Immature natural killer cell (primary cell): ENCODE results near the gene VILL. TPM values are rescaled to one million over a fixed set of nuclear protein-coding genes. Genes with fewer than 3 reads are reported as not detected.
"Not testable (repeated sequence)": the region's sequence is repeated elsewhere in the genome, so short reads cannot be mapped to it uniquely, and the experiment has no call there.

Experiments
- DNase-seq, 3 donors: peaks; one replicate each; pipeline ENCODE4 v3.0.0; 2022; ENCODE audit warnings: mixed read lengths in 1 of 3
- H3K27ac Mint-ChIP-seq, 6 donors: one replicate each; pipeline ENCODE4 v1.8.0; 2020; ENCODE audit warnings: mixed read lengths in 6 of 6, mild to moderate bottlenecking in 5 of 6, inconsistent platforms in 4 of 6, moderate library complexity in 3 of 6
- H3K27me3 Mint-ChIP-seq, 3 donors: one replicate each; pipeline ENCODE4 v1.8.0; 2020 to 2021; ENCODE audit warnings: low read depth in 3 of 3, mild to moderate bottlenecking in 3 of 3, mixed read lengths in 3 of 3, moderate library complexity in 3 of 3, inconsistent platforms in 1 of 3
- H3K36me3 Mint-ChIP-seq, 3 donors: one replicate each; pipeline ENCODE4 v1.8.0; 2020; ENCODE audit warnings: mixed read lengths in 3 of 3, inconsistent platforms in 2 of 3, mild to moderate bottlenecking in 2 of 3
- H3K4me1 Mint-ChIP-seq, 2 donors: one replicate each; pipeline ENCODE4 v1.8.0; 2020; ENCODE audit warnings: inconsistent platforms in 2 of 2, mild to moderate bottlenecking in 2 of 2, mixed read lengths in 2 of 2, moderate library complexity in 1 of 2
- H3K4me3 Mint-ChIP-seq, 5 donors: one replicate each; pipeline ENCODE4 v1.8.0; 2020; ENCODE audit warnings: mild to moderate bottlenecking in 5 of 5, mixed read lengths in 5 of 5, inconsistent platforms in 3 of 5, moderate library complexity in 3 of 5
- H3K9me3 Mint-ChIP-seq, 6 donors: one replicate each; pipeline ENCODE4 v1.8.0; 2020; ENCODE audit warnings: mild to moderate bottlenecking in 6 of 6, mixed read lengths in 6 of 6, inconsistent platforms in 4 of 6, moderate library complexity in 3 of 6
- polyA plus RNA-seq, 3 donors: library from polyadenylated mRNA; unstranded; fragments of 300-500 nt; fragmentation: Illumina TruSeq; gene quantifications; one replicate each; pipeline ENCODE4 v1.2.3, GENCODE V29; 2021

The VILL gene
- polyA plus RNA-seq, 3 donors from 2014 or later = 12.9 to 15.7 (median 14.6) TPM

DNA sequence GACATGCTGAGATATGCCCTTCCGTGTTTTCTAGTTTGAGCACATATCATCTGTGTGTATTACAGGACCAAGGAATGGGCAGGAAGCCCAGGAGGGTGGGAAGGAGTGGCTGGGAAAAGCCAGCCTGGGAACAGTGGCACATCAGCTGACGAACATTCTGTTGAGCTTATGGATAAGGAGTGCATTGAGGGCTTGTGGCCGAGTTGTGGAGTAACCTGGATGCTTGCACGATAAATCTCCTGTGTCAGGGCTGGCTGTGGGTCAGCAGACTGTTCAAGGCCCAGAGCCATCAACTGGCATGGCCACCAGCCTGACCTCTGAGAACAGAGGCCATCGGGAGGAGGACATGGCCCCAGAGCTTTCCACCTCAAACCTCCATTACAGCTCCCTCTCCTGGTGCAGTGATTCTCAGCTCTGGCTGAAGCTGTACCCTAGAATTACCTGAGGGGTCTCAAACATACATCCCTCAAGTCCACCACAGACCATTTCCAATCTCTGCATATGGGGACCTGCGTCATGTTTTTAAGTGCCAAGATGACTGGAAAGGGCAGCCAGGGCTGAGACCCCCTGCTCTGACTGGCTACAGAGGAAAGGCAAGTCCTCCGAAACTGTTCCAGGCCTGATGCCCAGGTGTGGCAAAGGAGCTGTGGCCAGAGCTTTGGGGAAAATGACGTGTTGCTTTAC lies 4.8 kb upstream of the VILL start:
- Mint-ChIP-seq H3K9me3 (no peaks in the 10 kb centered on the region), H3K27ac (no peak overlapping the region), H3K4me3 (no peak overlapping the region), H3K4me1 (no peaks in the 10 kb centered on the region), H3K27me3 (peaks cover 0 to 4% (median 2%) of the 10 kb centered on the region in 3 donors), H3K36me3 (no peaks in the 10 kb centered on the region)
- DNase-seq = no peak

DNA sequence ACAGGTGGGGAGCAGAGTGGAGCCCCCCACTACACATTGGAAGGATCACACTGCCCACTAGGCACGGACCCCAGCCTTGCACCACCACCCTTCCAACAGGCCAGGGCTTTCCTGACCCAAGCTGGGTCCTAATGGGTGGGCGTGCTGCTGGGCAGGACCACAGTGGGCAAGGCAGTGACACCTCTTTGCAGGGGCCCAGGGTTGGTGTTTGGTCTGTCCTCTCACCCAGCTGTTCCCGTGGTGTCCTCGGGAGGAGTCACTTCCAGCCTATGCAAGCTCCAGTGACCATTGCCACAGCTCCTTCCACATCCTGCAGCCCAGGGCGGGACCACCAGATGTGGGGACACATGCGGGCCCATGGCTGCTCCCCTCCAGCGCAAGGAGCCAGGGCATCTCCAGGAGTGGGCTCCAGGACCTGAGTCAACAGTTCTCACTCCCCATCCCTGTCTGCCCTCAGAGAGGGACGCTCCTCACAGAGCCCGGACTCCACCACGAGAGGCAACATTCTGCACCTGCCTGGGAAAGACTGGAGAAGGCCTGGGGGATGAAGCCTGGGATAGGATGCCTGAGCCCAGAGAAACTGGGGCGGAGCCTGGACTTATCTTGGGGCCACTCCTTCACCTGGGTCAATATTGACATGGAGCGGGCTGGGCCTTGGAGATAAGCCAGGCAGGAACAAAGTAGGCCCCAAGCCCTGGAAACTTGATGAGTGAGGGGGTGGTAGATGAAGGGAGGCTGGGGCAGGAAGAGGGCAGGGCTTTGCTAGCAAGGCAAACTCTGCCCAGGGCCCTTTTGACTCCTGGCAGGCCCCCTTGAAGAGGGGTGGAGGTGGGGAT lies 3.9 kb upstream of the VILL start:
- Mint-ChIP-seq H3K9me3 (no peaks in the 10 kb centered on the region), H3K36me3 (no peaks in the 10 kb centered on the region), H3K27ac (no peak overlapping the region), H3K27me3 (peaks cover 0 to 4% (median 2%) of the 10 kb centered on the region in 3 donors), H3K4me1 (no peaks in the 10 kb centered on the region), H3K4me3 (no peak overlapping the region)
- DNase-seq = no peak

DNA sequence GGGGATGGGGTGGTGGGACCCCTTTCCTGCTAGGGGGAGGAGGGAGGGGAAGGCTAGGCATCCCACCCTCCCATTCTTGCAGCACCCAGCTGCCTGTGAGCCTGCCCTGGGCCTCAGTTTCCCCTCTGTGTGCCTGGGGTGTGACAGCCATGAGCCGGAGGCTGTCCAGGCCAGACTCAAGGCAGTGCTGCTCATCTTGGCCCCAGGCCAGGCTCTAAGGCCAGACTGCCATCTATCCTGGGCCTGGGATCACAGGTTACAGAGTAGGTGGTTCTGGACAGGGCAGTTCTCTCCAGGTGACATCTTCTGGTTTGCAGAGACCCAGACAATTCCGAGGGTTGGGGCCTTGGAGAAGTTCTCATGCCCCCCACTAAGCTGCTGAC lies 3.3 kb upstream of the VILL start:
- no peaks in the 10 kb centered on the region for H3K9me3 Mint-ChIP-seq
- no peak overlapping the region for H3K27ac Mint-ChIP-seq
- H3K36me3 Mint-ChIP-seq = no peaks in the 10 kb centered on the region
- H3K27me3 Mint-ChIP-seq = peaks cover 0 to 4% (median 2%) of the 10 kb centered on the region in 3 donors
- no peak overlapping the region for H3K4me3 Mint-ChIP-seq
- no peaks in the 10 kb centered on the region for H3K4me1 Mint-ChIP-seq
- no peak for DNase-seq

DNA sequence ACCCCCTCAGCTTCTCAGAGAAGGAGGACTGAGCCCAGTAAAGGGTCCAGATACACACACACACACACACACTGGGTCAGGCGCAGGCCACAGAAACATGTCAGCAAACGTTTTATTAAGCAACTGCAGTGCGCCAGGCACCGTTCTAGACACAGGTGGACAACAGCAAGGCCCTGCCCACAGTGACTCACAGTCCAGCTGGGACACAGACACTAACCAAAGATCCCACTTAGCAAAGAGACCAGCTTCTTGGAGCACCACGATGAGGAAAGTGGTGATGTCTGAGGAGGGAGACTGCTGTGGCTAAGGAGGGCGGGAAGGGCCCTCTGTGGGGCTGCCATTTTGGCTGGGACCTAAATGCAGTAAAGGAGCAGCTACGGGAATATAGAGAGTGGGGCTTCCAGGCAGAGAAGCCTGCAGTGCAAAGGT lies 2.8 kb upstream of the VILL start:
- H3K4me3 Mint-ChIP-seq = no peak overlapping the region
- no peaks in the 10 kb centered on the region for H3K36me3 Mint-ChIP-seq
- no peaks in the 10 kb centered on the region for H3K9me3 Mint-ChIP-seq
- no peaks in the 10 kb centered on the region for H3K4me1 Mint-ChIP-seq
- H3K27me3 Mint-ChIP-seq = peaks cover 0 to 4% (median 2%) of the 10 kb centered on the region in 3 donors
- H3K27ac Mint-ChIP-seq = no peak overlapping the region
- DNase-seq = no peak

DNA sequence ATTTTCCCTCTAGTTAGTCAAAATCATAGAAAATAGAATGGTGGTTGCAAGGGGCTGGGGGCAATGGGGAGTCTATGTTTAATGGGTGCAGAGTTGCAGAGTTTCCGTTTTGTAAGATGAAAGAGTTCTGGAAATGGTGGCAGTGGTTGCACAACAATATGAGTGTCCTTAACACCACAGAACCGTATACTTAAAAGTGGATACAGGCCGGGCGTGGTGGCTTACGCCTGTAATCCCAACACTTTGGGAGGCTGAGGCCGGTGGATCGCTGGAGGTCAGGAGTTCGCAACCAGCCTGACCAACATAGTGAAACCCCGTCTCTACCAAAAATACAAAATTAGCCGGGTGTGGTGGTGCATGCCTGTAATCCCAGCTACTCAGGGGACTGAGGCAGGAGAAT lies 2.2 kb upstream of the VILL start:
- not testable (repeated sequence) for DNase-seq, H3K27me3 Mint-ChIP-seq, H3K27ac Mint-ChIP-seq, H3K9me3 Mint-ChIP-seq, H3K4me3 Mint-ChIP-seq, H3K4me1 Mint-ChIP-seq, H3K36me3 Mint-ChIP-seq

DNA sequence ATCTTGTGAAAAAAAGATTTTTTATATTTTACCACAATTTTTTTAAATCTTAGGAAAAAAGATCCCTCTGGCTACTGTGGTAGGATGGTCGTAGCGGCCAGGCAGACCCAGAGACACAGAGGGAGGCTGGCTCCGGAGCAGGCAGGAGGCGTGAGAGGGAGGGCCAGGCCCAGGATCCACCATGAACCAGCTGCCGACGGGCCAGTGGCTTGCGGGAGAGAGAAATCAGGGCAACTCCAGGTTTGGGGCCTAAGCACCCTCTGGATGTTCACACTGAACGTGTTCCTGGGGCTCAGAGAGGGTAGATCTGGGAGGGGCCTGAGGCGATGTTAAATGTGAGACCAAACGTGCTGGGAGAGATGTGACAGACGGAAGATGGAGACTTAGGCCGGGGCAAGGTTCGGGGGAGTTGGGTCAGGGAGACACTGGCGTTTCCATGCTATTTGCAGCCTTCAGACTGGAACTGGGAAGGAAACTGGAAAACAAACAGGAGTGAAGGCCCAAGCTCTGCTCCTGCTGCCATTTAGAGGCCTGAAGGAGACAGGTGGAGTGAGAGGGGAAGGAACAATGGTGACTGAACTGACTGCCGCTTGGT lies 1.6 kb upstream of the VILL start:
- Mint-ChIP-seq H3K36me3 (no peaks in the 10 kb centered on the region), H3K4me1 (peaks cover 9 to 12% of the 10 kb centered on the region in 2 donors), H3K27ac (peak overlapping the region in 1 of 6 donors; percentile 34), H3K4me3 (no peak overlapping the region), H3K9me3 (no peaks in the 10 kb centered on the region), H3K27me3 (peaks cover 0 to 5% (median 2%) of the 10 kb centered on the region in 3 donors)
- DNase-seq = no peak

DNA sequence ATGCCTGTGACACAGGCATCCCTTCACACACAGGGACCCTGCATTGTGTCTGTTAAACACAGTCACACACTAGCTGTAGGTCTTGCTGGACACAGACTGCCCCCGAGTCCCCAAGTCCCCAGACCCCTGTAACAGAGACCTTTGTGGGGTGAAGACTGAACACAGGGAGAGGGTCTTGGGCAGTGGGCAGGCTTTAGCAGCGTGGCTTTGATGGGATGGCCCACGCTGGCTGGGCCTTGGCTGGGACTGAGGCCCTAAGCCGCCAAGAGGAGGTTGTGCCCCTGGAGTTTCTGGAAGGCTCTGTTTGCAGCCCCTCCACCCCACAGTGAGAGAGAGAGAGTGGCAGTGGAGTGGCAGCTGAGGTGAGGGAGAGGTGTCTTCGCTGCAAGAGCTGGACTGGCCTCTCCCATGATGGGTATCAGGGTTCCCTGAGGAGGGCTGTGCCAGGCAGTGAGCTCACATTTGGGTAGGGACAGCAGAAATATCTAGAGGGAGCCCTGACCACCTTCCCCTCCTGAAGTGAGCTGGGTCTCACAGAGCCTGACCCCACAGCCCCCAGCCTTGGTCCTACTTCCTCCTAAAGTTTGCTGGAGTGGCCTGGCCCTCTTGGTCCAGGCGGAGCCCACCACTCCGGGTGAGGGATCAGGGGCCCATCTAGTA lies 635 bp upstream of the VILL start:
- peaks cover 0 to 6% (median 2%) of the 10 kb centered on the region in 3 donors for H3K27me3 Mint-ChIP-seq
- no peak overlapping the region for H3K27ac Mint-ChIP-seq
- H3K9me3 Mint-ChIP-seq = no peaks in the 10 kb centered on the region
- H3K4me3 Mint-ChIP-seq = peak overlapping the region in 2 of 5 donors; percentile 29 to 38
- H3K4me1 Mint-ChIP-seq = peaks cover 19 to 22% of the 10 kb centered on the region in 2 donors
- H3K36me3 Mint-ChIP-seq = no peaks in the 10 kb centered on the region
- no peak for DNase-seq

DNA sequence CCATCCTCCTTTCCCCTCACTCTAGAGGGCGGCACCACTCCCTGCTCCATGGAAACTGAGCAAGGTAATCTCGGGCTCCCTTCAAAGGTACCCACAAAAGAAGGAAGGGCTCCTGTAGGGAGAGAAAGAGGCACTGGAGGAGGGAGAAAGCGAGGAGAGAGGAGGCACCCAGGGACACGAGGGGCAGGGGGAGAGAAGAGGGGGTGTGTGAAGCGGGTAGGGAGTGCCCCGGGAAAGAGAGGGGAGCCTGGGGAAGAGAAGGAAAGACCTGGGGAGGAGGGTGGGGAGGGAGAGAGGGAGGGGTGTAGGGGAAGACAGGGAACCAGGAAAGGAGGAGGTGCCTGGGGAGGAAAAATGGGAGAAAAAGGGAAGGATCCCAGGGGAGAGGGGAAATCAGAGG lies 523 bp downstream of the VILL start:
- Mint-ChIP-seq H3K27me3 (peaks cover 0 to 3% (median 2%) of the 10 kb centered on the region in 3 donors), H3K9me3 (no peaks in the 10 kb centered on the region), H3K36me3 (no peaks in the 10 kb centered on the region), H3K4me1 (peaks cover 29 to 33% of the 10 kb centered on the region in 2 donors), H3K27ac (no peak overlapping the region), H3K4me3 (no peak overlapping the region)
- DNase-seq = no peak

DNA sequence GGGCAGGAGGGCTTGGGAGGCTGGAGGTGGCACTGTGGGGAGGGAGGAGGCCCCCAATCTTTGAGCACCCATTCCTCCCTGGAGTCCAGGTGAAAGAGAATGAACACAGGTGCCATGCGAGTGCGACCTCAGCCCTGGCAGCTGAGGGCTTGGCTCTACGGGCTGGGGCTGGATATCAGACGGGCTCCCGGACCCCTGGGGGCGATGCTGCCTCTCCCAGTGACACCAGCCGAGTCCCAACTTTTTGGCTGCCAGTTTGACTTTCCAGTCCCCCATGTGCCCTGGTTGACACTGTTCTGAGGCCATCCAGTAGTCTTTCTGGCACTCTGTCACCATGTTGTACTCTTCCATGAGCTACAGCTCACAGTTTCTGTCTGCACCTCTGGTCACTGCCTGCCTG lies 1.2 kb downstream of the VILL start:
- Mint-ChIP-seq H3K4me1 (peaks cover 36 to 40% of the 10 kb centered on the region in 2 donors), H3K9me3 (no peaks in the 10 kb centered on the region), H3K4me3 (no peak overlapping the region), H3K27me3 (peaks cover 2 to 3% (median 2%) of the 10 kb centered on the region in 3 donors), H3K27ac (peak overlapping the region in 1 of 6 donors; percentile 3), H3K36me3 (peaks cover 3 to 7% (median 6%) of the 10 kb centered on the region in 3 donors)
- DNase-seq = no peak

DNA sequence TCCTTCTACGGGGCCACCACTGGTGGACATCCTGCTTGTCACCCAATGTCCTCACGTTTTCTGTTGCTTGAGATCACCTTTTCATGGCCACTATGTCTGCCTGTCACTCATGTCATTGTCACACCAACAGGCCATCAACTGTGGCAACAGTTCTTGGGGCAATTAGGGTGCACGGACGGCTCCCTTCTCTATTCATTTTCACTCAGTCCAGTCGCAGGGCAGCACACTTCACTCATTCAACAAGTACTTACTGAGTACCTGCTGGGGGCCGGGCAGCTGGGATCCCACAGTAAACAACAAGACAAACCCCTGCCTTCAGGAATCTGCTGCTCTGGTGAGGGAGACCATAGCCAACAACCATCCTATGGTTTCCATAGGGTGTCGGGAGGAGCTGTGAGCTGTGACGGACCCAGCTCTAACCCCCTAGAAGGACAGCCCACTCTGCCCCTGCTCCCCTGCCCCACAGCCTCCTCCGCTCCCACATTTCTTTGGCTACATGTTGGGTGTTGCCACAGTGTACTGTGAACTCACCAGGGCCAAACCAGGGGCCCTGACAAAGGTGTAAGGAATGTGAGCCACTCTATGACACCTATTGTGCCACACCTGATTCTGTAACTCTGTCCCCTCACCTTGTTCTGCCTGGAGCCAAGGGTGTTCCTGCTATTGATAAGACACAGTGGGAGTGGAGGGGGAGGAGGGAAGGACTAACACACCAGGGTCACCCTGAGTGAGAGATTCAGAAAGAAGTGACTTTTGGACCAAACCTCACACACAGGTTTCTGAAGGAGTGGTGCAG lies 1.9 kb downstream of the VILL start:
- Mint-ChIP-seq H3K9me3 (no peaks in the 10 kb centered on the region), H3K27me3 (peaks cover 2 to 3% (median 3%) of the 10 kb centered on the region in 3 donors), H3K36me3 (peaks cover 5 to 9% (median 8%) of the 10 kb centered on the region in 3 donors), H3K4me1 (peaks cover 42 to 44% of the 10 kb centered on the region in 2 donors), H3K27ac (peak overlapping the region in 5 of 6 donors; percentile 3 to 97 (median 93)), H3K4me3 (peak overlapping the region; percentile 95 to 97 (median 97))
- no peak for DNase-seq

DNA sequence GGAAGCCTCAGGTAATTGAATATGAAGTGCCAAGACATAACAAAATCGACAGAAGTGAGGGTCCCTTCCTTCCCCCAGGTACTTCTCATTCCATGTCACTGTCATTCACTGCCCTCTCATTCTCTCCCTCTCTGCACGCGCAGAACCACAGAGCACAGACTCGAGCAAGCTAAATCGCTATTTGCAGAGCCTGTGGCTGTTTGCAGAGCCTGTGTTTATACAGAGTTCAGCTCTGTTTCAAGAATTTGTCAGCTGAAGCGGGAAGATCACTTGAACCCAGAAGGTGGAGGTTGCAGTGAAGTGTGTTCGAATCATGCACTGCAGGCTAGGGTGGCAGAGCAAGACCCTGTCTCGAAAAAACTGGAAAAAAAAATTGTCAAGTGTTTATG lies 2.5 kb downstream of the VILL start:
- DNase-seq = no peak
- Mint-ChIP-seq H3K4me1 (peaks cover 44 to 45% of the 10 kb centered on the region in 2 donors), H3K36me3 (peaks cover 5 to 9% (median 8%) of the 10 kb centered on the region in 3 donors), H3K9me3 (no peaks in the 10 kb centered on the region), H3K27me3 (peaks cover 2 to 3% (median 3%) of the 10 kb centered on the region in 3 donors), H3K4me3 (peak overlapping the region; percentile 95 to 97 (median 97)), H3K27ac (peak overlapping the region; percentile 91 to 97 (median 94))

DNA sequence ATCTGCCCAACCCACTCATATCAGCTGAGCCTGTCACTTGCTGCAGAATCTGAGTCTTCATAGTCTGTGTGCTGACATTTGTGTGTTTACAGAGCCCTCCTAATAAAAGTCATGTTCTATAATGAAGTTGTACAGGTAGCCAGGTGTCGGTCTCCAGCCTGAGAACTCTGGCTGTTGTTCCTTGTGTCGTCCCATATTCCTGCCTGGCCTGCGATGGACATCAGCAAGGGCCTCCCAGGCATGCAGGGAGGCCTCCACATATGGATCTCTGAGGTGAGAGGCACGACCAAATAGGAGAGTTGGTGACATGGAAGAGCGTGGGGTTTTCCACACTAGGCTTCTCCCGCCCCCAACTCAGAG lies 2.9 kb downstream of the VILL start:
- H3K9me3 Mint-ChIP-seq = no peaks in the 10 kb centered on the region
- H3K4me3 Mint-ChIP-seq = peak overlapping the region; percentile 95 to 97 (median 97)
- DNase-seq = no peak
- peaks cover 5 to 9% (median 8%) of the 10 kb centered on the region in 3 donors for H3K36me3 Mint-ChIP-seq
- peaks cover 2 to 3% (median 3%) of the 10 kb centered on the region in 3 donors for H3K27me3 Mint-ChIP-seq
- H3K27ac Mint-ChIP-seq = peak overlapping the region; percentile 91 to 97 (median 94)
- H3K4me1 Mint-ChIP-seq = peaks cover 47 to 49% of the 10 kb centered on the region in 2 donors
